GM18519 (cell line): ENCODE results near the gene LGMN.
A peak's percentile ranks its signal among the peaks of the same experiment; 100 is the strongest.
"Not testable (repeated sequence)": the region's sequence is repeated elsewhere in the genome, so short reads cannot be mapped to it uniquely, and the experiment has no call there.

Experiments
- ATAC-seq: cut with Tn5 transposase; IDR thresholded peaks from one replicate; pipeline ENCODE4 v1.9.1; 2021; ENCODE audit warnings: mild to moderate bottlenecking, moderate library complexity; ENCODE audit not compliant: unreplicated experiment, low FRiP score

The LGMN gene

GRCh38 chr14:92729634-92730358, 18.6 kb downstream of the LGMN start:
- no peak for ATAC-seq

GRCh38 chr14:92728759-92729364, 19.6 kb downstream of the LGMN start:
- ATAC-seq, result no peak

GRCh38 chr14:92726933-92727262, 21.5 kb downstream of the LGMN start:
- no peak for ATAC-seq

- no peak for ATAC-seq
These were observed 22.1 kb downstream of the LGMN start for GRCh38 chr14:92726135-92726932.

- ATAC-seq, result no peak
These were observed 23.7 kb downstream of the LGMN start for GRCh38 chr14:92724516-92725340.

GRCh38 chr14:92719890-92720323, 28.5 kb downstream of the LGMN start:
- no peak for ATAC-seq

- ATAC-seq, result no peak
These were observed 29.0 kb downstream of the LGMN start for GRCh38 chr14:92719421-92719820.

- ATAC-seq, result no peak
These were observed 29.8 kb downstream of the LGMN start for GRCh38 chr14:92718664-92719063.

- no peak for ATAC-seq
These were observed 30.8 kb downstream of the LGMN start for GRCh38 chr14:92717571-92718042.

- no peak for ATAC-seq
These were observed 32.3 kb downstream of the LGMN start for GRCh38 chr14:92716131-92716530.

GRCh38 chr14:92714739-92715307, 33.6 kb downstream of the LGMN start:
- ATAC-seq, result not testable (repeated sequence)

GRCh38 chr14:92712654-92713051, 35.8 kb downstream of the LGMN start:
- ATAC-seq, result no peak

- no peak for ATAC-seq
These were observed 36.3 kb downstream of the LGMN start for GRCh38 chr14:92711976-92712653.

GRCh38 chr14:92710001-92710341, 38.5 kb downstream of the LGMN start:
- ATAC-seq, result no peak

GRCh38 chr14:92709340-92710000, 39.0 kb downstream of the LGMN start:
- no peak for ATAC-seq

GRCh38 chr14:92706386-92706785, 42.0 kb downstream of the LGMN start:
- ATAC-seq, result no peak

GRCh38 chr14:92704821-92705220, 43.6 kb downstream of the LGMN start:
- no peak for ATAC-seq

GRCh38 chr14:92704036-92704804, 44.2 kb downstream of the LGMN start:
- ATAC-seq, result peak; percentile 80

- ATAC-seq, result no peak
These were observed 44.9 kb downstream of the LGMN start for GRCh38 chr14:92703516-92703915.
